ENCODE data around the gene MRPL2.

DNA sequence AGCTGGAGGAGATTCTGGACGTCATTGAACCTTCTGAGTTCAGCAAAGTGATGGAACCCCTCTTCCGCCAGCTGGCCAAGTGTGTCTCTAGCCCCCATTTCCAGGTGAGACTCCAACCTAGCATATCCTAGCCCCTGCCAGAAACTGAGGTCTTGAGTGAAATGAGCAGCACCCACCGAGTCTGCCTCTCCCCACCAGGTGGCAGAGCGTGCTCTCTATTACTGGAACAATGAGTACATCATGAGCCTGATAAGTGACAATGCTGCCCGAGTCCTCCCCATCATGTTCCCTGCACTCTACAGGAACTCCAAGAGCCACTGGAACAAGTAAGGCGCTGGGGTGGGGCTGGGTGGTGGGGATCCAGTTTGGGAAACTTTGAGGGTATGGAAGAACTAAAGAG lies 50.1 kb downstream of the MRPL2 start:
- TF ChIP-seq, protein P1, sequence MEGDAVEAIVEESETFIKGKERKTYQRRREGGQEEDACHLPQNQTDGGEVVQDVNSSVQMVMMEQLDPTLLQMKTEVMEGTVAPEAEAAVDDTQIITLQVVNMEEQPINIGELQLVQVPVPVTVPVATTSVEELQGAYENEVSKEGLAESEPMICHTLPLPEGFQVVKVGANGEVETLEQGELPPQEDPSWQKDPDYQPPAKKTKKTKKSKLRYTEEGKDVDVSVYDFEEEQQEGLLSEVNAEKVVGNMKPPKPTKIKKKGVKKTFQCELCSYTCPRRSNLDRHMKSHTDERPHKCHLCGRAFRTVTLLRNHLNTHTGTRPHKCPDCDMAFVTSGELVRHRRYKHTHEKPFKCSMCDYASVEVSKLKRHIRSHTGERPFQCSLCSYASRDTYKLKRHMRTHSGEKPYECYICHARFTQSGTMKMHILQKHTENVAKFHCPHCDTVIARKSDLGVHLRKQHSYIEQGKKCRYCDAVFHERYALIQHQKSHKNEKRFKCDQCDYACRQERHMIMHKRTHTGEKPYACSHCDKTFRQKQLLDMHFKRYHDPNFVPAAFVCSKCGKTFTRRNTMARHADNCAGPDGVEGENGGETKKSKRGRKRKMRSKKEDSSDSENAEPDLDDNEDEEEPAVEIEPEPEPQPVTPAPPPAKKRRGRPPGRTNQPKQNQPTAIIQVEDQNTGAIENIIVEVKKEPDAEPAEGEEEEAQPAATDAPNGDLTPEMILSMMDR (conservative IDR thresholded peaks at IDR 0.05) = peak; percentile 62
- TF ChIP-seq EZH2 (IDR thresholded peaks at IDR 0.05; ENCODE audit: low read depth) = no peak

Data from PC-9 (cell line).